CD4-positive, alpha-beta T cell treated with Interleukin-21 for 1 hour (primary cell): ENCODE results near the gene CAMKMT.
"Not testable (repeated sequence)": the region's sequence is repeated elsewhere in the genome, so short reads cannot be mapped to it uniquely, and the experiment has no call there.

ENCODE experiments used
- DNase-seq: peaks from one replicate; pipeline ENCODE4 v3.0.0-alpha.2; 2020

The CAMKMT gene

GRCh38 chr2:44450082-44450481 is 88.3 kb downstream of the CAMKMT start:
- DNase-seq: no peak

GRCh38 chr2:44450806-44451205 is 89.1 kb downstream of the CAMKMT start:
- no peak for DNase-seq

GRCh38 chr2:44452069-44452583 is 90.4 kb downstream of the CAMKMT start:
- no peak for DNase-seq

DNA sequence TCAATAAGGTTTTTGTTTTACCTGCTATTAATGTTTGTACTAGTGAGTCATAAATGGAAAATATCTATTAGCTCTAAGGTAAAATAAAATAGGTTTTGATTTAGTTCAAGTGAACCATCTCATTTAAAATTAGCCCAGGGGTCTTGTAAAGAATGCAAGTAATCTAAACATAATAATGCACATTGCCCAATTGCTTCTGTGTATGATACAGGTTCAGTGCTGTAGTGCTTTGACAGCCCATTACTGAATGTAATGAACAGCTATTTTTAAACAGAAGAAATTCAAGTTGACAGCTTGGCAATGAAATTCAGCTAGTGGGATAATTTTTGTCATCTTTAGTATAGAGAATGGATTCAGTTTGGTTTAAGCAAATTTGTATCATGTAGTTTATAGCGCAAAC is 91.5 kb downstream of the CAMKMT start:
- no peak for DNase-seq

- no peak for DNase-seq
Measured at GRCh38 chr2:44455877-44456276, 94.1 kb downstream of the CAMKMT start.

- no peak for DNase-seq
Measured at GRCh38 chr2:44456946-44457345, 95.2 kb downstream of the CAMKMT start.

GRCh38 chr2:44459739-44460138 is 98.0 kb downstream of the CAMKMT start:
- no peak for DNase-seq

DNA sequence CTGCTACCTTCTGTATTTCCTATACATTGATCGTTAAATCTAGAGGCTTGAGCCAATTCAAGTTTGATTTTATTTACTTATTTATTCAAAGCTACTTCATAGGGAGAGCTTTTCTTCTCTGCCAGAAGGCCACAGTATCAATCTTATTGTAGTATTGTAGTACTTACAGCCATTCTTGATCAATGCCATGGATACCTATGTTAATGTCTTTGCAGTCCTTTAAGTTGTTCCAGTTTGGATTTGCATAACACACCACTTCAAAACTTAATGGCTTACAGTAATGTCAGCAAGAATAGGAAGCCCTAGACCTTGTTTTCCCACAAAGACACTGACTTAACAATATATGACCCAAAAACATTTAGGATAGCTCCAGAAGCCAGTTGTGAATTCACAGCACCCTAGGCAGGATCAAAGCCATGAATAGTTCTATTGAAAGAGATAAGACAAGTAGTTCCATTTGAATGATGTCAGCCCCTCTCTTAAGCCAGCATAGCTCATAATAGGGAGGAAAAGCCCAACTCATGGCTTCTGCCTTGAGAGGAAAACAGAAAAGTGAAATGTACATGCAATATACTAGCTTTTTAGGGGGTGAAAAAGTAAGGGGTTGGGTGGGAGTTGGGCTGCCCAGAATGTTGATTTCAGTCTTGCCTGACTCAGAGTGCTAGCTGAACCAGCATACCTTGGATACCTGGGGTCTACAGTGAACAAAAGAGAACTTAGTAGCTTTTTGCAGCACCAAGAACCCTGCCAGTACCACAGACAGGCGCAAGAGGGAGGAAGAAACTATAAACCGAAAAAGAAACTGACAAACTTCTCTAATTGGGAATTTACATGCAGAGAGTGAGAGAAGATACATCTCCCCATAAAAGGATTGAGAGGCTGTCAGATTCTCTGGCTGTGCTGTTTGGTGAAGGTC is 101.4 kb downstream of the CAMKMT start:
- no peak for DNase-seq

- no peak for DNase-seq
Measured at GRCh38 chr2:44464437-44464836, 102.7 kb downstream of the CAMKMT start.

DNA sequence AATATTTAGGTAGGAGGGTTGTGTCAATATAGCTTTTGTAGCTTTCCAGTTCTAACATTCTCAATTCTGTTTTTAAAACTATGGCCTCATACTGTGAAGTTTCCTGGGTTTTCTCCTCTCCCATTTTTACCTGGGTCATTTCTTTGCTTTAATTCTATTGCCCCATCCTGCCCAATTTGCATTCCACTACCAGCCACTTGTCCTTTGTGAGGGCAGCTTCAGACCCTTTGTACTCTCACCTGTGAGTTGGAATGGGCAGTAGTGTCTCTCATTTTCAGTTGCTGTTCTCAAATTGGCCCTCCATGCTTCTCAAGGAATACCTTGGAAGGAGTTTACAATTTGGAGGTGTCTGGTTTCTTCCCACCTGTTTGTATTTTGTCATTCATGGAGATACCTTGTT is 108.4 kb downstream of the CAMKMT start:
- no peak for DNase-seq

DNA sequence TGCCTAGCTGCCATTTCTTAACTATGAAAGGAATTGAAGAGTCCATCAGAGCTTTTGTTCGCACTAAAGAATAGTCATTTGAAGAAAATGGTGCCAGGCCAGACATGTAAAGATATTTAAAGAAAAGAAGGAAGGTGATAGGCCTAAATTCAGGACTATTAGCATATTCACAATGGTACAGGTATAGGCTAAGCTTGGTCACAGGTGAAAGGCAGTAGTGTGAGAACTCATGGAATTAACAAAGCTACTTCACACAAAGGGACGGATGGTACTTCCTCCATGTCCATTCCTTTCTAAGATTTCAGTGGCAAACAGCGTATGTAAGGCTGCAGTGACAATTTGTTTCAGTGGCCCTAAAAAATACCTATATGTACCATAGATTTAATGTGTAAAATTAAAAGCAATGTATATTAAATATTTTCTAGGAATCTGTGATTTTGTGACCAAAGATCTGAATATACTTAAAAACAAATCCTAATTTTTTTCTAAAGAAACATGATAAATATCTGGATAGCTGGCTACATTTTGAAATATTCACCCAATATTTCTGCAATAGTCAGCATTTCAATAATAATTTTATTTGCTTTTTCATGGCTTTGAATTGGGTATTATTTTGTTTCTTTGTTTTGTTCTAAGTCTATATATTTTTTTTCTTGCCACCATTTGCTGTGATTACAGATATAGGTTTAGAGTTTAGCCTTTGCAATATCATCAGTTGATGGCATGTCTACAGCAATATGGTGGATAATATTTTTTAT is 116.1 kb downstream of the CAMKMT start:
- no peak for DNase-seq

- peak; percentile 78 for DNase-seq
Measured at GRCh38 chr2:44479127-44479887, 117.6 kb downstream of the CAMKMT start.

DNA sequence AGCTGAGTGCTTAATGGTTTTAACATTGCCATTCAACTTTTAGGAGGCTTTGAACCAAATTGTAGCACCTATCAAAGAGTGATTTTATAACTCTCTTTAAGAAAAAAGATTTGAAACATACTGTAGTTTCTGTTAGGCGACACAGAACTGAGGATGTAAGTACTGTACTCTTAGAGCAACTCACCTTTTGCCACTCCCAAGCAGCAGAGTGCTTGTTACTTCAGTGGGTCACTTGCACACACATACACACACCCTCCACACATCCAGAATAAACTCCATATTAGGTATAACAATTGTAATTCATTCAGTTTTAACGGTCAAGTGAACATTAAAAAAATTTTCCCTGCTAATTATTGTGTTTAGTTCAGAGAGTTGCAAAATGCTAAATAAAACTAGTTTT is 118.3 kb downstream of the CAMKMT start:
- DNase-seq: no peak

DNA sequence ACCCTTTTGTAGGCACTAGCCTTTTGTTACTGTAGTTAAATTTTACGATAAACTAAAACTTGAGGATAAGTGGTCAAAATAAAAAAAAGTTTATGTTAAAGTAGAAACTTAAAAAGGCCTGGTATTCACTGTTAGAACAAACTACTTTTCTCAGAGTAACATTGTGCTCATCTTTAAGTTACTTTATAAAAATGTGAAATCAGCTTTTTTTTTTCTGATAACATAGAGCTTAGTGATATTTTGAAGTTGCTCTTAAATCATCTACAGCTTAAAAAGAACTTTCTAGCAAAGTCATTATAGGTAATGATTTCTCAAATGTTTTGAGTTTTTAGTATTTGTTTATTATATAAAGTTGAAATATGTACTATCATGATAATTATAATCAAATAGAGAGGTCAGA is 125.3 kb downstream of the CAMKMT start:
- DNase-seq: no peak

GRCh38 chr2:44490726-44491125 is 129.0 kb downstream of the CAMKMT start:
- DNase-seq: no peak

GRCh38 chr2:44494006-44494405 is 132.3 kb downstream of the CAMKMT start:
- no peak for DNase-seq

DNA sequence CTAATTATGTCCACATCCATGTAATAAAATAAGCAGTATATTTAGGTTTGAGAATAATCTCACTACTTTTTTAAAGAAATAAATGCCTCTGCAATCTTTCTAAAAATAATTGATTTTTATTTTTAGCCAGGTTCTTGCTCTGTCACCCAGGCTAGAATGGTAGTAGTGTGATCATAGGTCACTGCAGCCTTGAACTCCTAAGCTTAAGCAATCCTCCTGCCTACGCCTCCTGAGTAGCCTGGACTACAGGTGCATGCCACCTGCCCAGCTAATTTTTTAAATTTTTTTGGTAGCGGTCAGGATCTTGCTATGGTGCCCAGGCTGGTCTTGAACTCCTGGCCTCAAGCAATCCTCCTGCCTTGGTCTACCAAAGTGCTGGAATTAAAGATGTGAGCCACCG is 133.3 kb downstream of the CAMKMT start:
- no peak for DNase-seq

- DNase-seq: no peak
Measured at GRCh38 chr2:44495544-44495943, 133.8 kb downstream of the CAMKMT start.

- no peak for DNase-seq
Measured at GRCh38 chr2:44496130-44496529, 134.4 kb downstream of the CAMKMT start.

DNA sequence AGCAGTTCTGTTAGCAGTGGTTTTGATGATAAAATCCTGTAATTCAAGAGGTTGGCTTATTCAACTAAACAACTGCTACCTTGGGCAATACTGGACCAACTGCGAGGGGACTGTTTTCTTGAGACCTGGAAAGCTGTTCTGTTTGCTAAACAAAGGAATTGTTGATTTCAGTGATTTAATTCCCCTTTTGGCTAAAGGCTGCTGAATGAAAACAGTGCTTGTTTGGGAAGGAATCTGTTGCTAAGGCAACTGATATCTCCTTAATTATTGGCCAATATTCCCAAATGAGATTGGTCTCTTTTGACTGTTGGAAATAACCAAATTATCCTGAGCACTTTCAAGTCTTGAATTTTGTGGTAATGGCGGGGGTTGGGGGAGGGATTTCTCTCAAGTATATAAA is 136.8 kb downstream of the CAMKMT start:
- DNase-seq: no peak

GRCh38 chr2:44505664-44506063 is 143.9 kb downstream of the CAMKMT start:
- DNase-seq: not testable (repeated sequence)

DNA sequence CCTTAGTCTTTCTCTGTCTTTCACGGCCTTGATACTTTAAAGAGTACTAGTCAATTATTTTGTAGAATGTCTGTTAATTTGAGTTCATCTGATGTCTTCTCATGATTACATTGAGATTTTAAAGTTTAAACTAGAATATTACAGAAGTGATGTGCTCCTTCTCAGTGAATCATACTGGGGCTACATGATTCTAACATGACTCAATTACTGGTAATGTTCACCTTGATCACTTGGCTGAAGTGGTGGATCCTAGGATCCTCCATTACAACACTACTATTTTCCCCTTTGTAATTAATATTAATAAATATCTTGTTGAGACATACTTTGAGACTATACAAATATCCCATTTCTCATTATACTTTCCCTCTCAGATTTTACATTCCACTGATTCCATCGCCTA is 148.5 kb downstream of the CAMKMT start:
- no peak for DNase-seq

- DNase-seq: no peak
Measured at GRCh38 chr2:44515416-44515815, 153.7 kb downstream of the CAMKMT start.
